KBM-7 (cell line): ENCODE measurements around the gene SNAPIN.

Source experiments
- DNase-seq: peaks from one replicate; pipeline ENCODE4 v3.0.0-alpha.2; 2015
- in situ Hi-C: fragments of 300-500 bp; cut with MboI; formaldehyde crosslinking; loops from 2 replicates; pipeline ENCODE4 v1.14.3; 2020; ENCODE audit warnings: low sequenced_read_pairs, low pct_unique_long_range_greater_than_20kb, mixed read lengths

The SNAPIN gene

DNA sequence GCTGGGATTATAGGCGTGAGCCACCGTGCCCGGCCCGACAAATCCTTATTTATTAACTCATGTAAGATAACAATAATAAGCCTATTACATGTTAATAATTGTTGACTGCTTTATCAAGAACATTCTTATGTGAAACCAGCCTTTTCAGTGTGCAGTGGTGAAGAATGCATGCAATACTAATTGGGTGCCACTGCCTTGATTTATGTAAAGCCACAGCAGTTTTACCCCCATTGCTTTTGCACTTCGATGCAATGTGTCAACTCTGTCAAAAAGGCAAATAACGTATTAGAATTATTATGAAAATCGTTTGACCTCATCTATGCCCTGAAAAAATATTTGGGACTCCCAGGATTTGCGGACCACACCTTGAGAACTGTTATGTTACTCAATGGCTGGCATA is 38.2 kb downstream of the SNAPIN start:
- in situ Hi-C loops, result no loop called here

DNA sequence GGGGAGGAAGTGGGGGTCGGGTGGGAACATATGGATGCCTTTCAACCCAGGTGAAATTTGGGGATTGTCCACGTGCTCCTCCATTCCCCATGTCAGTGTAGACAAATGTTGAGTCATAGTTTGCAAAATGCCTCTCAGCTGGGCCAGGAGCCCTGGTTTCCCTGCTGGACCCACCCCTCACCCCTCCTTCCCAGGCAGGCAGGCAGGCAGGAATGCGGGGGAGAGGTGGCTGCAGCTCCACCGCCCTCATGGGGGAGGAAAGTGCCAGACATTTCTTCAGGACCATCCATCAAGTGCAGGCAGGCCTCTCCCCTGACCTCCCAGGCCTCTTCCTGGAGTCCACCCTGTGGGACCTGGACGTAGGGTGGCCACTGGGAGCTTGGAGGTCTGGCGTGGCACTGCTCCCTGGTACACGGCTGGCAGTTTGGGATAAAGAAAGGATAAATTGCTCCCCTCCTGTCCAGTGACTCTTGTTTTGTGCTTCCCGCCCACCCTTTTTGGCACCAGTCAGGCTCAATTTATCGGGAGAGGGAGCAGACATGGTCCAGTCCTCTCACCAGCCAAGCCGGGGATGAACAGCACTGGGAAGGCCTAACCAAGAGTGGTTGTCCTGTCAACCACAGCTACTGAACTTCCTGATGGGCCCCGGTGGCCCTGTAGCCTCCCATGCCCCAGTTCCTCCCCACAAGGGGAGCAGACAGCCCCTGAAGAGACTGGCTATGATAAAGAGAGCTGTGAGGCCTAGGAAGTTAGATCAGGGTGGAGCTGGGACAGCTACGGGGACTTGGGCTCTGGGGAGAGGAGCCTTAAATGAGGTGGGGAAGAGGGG is 38.9 kb downstream of the SNAPIN start:
- in situ Hi-C loops, result no loop called here

More for the DNA sequence above, 38.2 kb downstream of the SNAPIN start:
- DNase-seq, result no peak

GRCh38 chr1:153698020-153698922 is 39.8 kb downstream of the SNAPIN start:
- DNase-seq, result no peak

More for the DNA sequence above, 38.9 kb downstream of the SNAPIN start:
- peak; percentile 19 for DNase-seq

GRCh38 chr1:153698923-153699714 is 40.6 kb downstream of the SNAPIN start:
- DNase-seq, result no peak
- in situ Hi-C loops, result no loop called here

More at GRCh38 chr1:153698020-153698922, 39.8 kb downstream of the SNAPIN start:
- in situ Hi-C loops, result no loop called here

- in situ Hi-C loops, result no loop called here
- no peak for DNase-seq
Observed at GRCh38 chr1:153699768-153700167, 41.3 kb downstream of the SNAPIN start.

GRCh38 chr1:153705484-153705883 is 47.0 kb downstream of the SNAPIN start:
- DNase-seq, result no peak
- in situ Hi-C loops, result no loop called here

DNA sequence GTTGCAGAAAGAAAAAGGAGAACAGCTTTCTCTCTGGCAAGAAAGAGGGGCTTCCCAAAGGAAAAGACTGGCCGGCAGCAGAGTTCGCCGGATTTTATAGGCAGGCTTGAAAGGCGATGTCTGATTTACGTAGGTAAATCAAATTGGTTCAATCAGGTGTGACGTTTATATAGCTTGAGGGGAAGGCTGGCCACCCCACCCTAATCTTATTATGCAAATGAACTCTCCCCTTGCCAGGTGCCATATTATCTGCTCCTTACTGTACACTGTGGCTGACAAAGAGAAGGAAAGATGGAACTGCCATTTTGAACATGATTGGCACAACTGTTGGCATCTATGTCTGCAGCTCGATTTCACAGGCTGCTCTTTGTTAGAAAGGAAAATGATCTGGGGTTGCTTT is 52.5 kb downstream of the SNAPIN start:
- no peak for DNase-seq
- in situ Hi-C loops, result no loop called here
